Heart right ventricle (tissue), 16 donors: ENCODE measurements around the gene CA10. TPM values are rescaled to one million over a fixed set of nuclear protein-coding genes. Genes with fewer than 3 reads are reported as not detected.
A peak's percentile ranks its signal among the peaks of the same experiment; 100 is the strongest.

Source experiments
- ATAC-seq, 8 donors: fragments of 200-7000 bp; cut with Tn5 transposase; one replicate each; pipeline ENCODE4 v1.9.1; 2020; ENCODE audit warnings: mild to moderate bottlenecking in 8 of 8, moderate library complexity in 8 of 8, moderate number of reproducible peaks in 1 of 8
- DNase-seq, 2 donors: peaks; one replicate each; pipeline ENCODE4 v3.0.0-alpha.2; 2020
- H3K27ac ChIP-seq, 10 donors: fragments of 200-600 bp; sonication (generic) in 2 of 10; one replicate each; pipeline versions ENCODE4 v1.5.0 to v1.8.0; 2020 to 2022; ENCODE audit warnings: mild to moderate bottlenecking in 3 of 10
- H3K27me3 ChIP-seq, 7 donors: fragments of 200-600 bp; one replicate each; pipeline ENCODE4 v1.8.0; 2021 to 2022; ENCODE audit warnings: mild to moderate bottlenecking in 2 of 7
- H3K36me3 ChIP-seq, 9 donors: fragments of 200-600 bp; sonication (generic) in 1 of 9; one replicate each; pipeline versions ENCODE4 v1.5.0 to v1.8.0; 2020 to 2022; ENCODE audit warnings: mild to moderate bottlenecking in 2 of 9
- H3K4me1 ChIP-seq, 9 donors: fragments of 200-600 bp; sonication (generic) in 1 of 9; one replicate each; pipeline versions ENCODE4 v1.5.0 to v1.8.0; 2020 to 2022; ENCODE audit warnings: mild to moderate bottlenecking in 4 of 9
- H3K4me3 ChIP-seq, 10 donors: fragments of 200-600 bp; sonication (generic) in 2 of 10; one replicate each; pipeline versions ENCODE4 v1.5.0 to v1.8.0; 2020 to 2022; ENCODE audit warnings: mild to moderate bottlenecking in 7 of 10, moderate library complexity in 2 of 10
- H3K9me3 ChIP-seq, 11 donors: fragments of 200-600 bp in 10 of 11; sonication (generic) in 2 of 11; one replicate each; pipeline versions ENCODE4 v1.5.0 to v1.8.0; 2013 to 2022; ENCODE audit warnings: mild to moderate bottlenecking in 2 of 11, control low read depth in 1 of 11, moderate library complexity in 1 of 11
- WGBS, 2 donors: extraction: QIAGEN DNeasy Blood & Tissue Kit; methylation state at CpG; one replicate each; pipeline ENCODE4 v1.1.7; 2013; ENCODE audit warnings: inconsistent platforms in 1 of 2; 5-methylcytosine and 5-hydroxymethylcytosine counted together
- intact Hi-C, 10 donors: fragments of 100-400 bp; cut with DNase I; formaldehyde crosslinking; loops; one replicate each; pipeline versions ENCODE4 v1.11.1 to v1.14.2; 2022
- polyA plus RNA-seq, 2 donors: library from polyadenylated mRNA; stranded (reverse); fragments of 200-250 nt; gene quantifications; one replicate each; pipeline ENCODE4 v1.2.3, GENCODE V29; 2013
- total RNA-seq, 10 donors: library from RNA; stranded (reverse); fragmentation: NEBNext Ultra II Directional in 3 of 10; extraction: Animal tissue kit (Norgen Biotek cat#: 25700) in 3 of 10; gene quantifications; one replicate each; pipeline versions ENCODE4 v1.2.1 to v1.2.4, GENCODE V29; 2021 to 2023
- TF ChIP-seq, protein P1 (sequence below), 9 donors: fragments of 200-600 bp; sonication (generic) in 2 of 9; IDR thresholded peaks; one replicate each; pipeline versions ENCODE4 v1.5.0 to v1.8.0; 2021 to 2022; ENCODE audit warnings: antibody characterized with exemption in 9 of 9, mild to moderate bottlenecking in 5 of 9, moderate library complexity in 1 of 9
- donor health status: Arrhythmogenic right ventricular cardiomyopathy.
- donor health status: ischemic (EF 13 %, LVEDD 7.1; RV severe dilation, severe dysfunction).
- donor health status: healthy with polysubstance abuse.
- donor health status: DM: no; HTN: yes; CAD: no.
- donor health status: DM: no; HTN: no; CAD: no.
- donor health status: ischemic (EF 25% LVEDD 6.9; RV normal size, moderate dysfunction).
- donor health status: ischemic (EF 25% LVEDD 5.7; RV mildly dilated, moderate dysfunction).
- donor health status: healthy.
- donor health status: DM: yes; HTN: yes; CAD: no.
- donor health status: Ischemic cardiomyopathy.
- donor health status: ischemic (EF 35%, LVEDD 5.7; RV mildly dilated, moderate dysfunction).
- donor health status: nonischemic (EF 11% LVEDD 7.7; RV severe dilation, severe dysfunction).
- donor health status: DM: yes; HTN: yes; CAD: no.
- donor health status: PGD.
- donor health status: ischemic (EF 29% LVEDD 5.4; RV normal size, mild dysfunction).
- donor health status: nonischemic (EF 23%, LVEDD 6.1; RV moderate dilation, normal function).

CA10 gene
- total and polyA plus RNA-seq, 12 donors = not detected

GRCh38 chr17:51706093-51706492 is 452.4 kb downstream of the CA10 start:
- Histone ChIP-seq H3K27me3 (peaks cover 0 to 18% (median 0%) of the 10 kb centered on the region in 7 donors), H3K4me3 (no peak overlapping the region), H3K9me3 (no peaks in the 10 kb centered on the region), H3K4me1 (peaks cover 3 to 37% (median 11%) of the 10 kb centered on the region in 9 donors), H3K27ac (no peak overlapping the region), H3K36me3 (no peaks in the 10 kb centered on the region)
- intact Hi-C loops = loop anchor here in 1 of 10 donors (10.0 kb wide), 1 partner anchor 59 kb away; no protein-coding TSS in a partner anchor
- WGBS, 2 donors = 86 to 96% methylated on average over 1 of the region's 1 CpG
- TF ChIP-seq, protein P1, sequence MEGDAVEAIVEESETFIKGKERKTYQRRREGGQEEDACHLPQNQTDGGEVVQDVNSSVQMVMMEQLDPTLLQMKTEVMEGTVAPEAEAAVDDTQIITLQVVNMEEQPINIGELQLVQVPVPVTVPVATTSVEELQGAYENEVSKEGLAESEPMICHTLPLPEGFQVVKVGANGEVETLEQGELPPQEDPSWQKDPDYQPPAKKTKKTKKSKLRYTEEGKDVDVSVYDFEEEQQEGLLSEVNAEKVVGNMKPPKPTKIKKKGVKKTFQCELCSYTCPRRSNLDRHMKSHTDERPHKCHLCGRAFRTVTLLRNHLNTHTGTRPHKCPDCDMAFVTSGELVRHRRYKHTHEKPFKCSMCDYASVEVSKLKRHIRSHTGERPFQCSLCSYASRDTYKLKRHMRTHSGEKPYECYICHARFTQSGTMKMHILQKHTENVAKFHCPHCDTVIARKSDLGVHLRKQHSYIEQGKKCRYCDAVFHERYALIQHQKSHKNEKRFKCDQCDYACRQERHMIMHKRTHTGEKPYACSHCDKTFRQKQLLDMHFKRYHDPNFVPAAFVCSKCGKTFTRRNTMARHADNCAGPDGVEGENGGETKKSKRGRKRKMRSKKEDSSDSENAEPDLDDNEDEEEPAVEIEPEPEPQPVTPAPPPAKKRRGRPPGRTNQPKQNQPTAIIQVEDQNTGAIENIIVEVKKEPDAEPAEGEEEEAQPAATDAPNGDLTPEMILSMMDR (IDR thresholded peaks at IDR 0.05) = no peak
- DNase-seq (no peak), ATAC-seq (no peak)

DNA sequence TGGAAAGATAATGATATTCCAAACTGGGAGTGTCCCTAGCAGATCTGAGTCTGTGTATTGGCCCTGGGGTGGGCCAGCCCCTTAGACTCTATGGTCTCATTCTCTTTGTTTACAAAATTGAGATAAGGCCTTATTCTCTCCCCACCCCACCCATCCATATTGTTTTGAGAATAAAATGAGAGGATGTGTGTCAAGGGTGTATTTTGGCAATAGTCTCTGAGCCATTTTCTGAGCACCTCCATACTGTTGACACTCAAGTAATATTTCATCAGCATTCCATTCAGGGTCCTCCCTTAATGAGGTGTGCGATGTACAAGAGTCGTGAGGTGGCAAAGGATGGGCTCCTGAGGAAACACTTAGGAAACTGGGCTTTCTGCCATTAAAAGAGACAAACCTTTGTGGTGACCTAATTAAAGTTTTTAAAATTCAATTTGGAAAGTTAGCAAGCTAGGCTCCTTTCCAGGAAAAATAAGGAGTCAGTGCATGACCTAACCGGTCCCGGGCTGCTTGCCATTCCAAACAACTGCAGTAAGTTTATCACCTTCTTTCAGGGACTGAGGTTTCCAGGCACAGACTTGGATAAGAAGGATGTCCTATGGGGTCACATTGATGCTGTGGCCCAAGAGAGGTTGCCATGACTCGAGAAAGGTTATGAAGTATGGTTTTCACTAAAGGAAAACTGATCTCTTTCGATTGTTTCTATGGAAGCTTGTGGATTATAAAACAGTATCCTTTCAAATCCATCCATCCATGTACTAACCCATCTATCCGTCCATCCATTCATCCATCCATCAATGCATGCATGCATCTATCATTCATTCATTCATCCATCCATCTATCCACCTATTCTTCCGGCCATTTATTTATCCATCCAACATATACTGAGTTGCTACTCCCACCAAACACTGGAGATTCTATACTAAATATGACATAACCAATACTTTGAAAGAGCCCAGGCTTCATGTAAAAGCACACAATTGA is 454.9 kb downstream of the CA10 start:
- ATAC-seq (peak; percentile 87 to 96 (median 91)), DNase-seq (peak; percentile 68 to 83)
- Histone ChIP-seq H3K27me3 (peaks cover 0 to 4% (median 0%) of the 10 kb centered on the region in 7 donors), H3K27ac (peak overlapping the region in 9 of 10 donors; percentile 4 to 73 (median 55)), H3K4me3 (no peak overlapping the region), H3K36me3 (no peaks in the 10 kb centered on the region), H3K4me1 (peaks cover 3 to 26% (median 8%) of the 10 kb centered on the region in 9 donors), H3K9me3 (no peaks in the 10 kb centered on the region)
- intact Hi-C loops = loop anchor here in 1 of 10 donors (5.0 to 10.0 kb wide), 2 partner anchors 61 to 91 kb away; no protein-coding TSS in a partner anchor
- WGBS, 2 donors = 51 to 61% methylated on average over 8 of the region's 8 CpGs
- TF ChIP-seq, protein P1 (IDR thresholded peaks at IDR 0.05) = no peak

DNA sequence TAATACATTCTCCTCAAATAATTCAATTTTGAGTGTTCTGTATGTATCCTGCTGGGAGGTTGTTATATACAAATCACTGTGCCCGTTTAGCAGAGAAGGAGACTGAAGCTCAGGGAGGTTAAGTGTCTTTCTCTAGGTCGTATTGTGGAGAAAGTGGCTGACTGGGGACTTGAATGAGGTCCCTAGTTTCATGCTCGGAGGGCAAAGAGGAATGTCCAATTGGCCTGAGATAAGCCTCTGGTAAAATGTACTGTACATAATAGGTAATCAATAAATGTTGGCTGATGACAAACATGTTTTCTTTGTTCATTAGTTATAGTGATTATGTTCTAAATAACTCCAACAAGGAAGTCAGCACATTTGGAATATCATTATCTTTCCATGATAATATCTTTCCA is 455.6 kb downstream of the CA10 start:
- intact Hi-C loops = loop anchor here in 1 of 10 donors (5.0 to 10.0 kb wide), 2 partner anchors 62 to 91 kb away; no protein-coding TSS in a partner anchor
- Histone ChIP-seq H3K4me3 (no peak overlapping the region), H3K27me3 (peaks cover 0 to 2% (median 0%) of the 10 kb centered on the region in 7 donors), H3K27ac (peak overlapping the region in 9 of 10 donors; percentile 20 to 73 (median 55)), H3K36me3 (no peaks in the 10 kb centered on the region), H3K9me3 (no peaks in the 10 kb centered on the region), H3K4me1 (peaks cover 3 to 26% (median 8%) of the 10 kb centered on the region in 9 donors)
- DNase-seq (no peak), ATAC-seq (no peak)
- WGBS, 2 donors = 36 to 40% methylated on average over 3 of the region's 3 CpGs
- TF ChIP-seq, protein P1 (IDR thresholded peaks at IDR 0.05) = no peak

DNA sequence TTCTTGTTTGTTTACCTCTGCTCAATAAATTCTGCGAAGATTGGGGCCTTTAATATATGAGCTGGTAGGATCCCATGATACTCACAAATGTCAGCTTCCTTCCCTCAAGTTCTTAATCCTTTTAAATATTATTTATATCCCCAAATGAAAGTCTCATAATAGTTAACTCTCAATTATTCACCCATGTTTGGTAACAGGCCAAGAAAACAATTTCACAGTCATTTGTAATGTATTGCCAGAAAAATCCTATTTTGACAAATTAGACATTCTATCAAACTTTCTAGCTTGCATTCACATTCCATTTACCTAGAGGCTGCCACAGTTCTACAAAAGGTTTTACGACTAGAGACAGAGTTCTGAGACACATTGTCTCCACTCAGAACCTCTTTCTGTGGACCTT is 457.0 kb downstream of the CA10 start:
- DNase-seq (no peak), ATAC-seq (no peak)
- Histone ChIP-seq H3K4me1 (peaks cover 3 to 26% (median 8%) of the 10 kb centered on the region in 9 donors), H3K27ac (no peak overlapping the region), H3K9me3 (no peaks in the 10 kb centered on the region), H3K4me3 (no peak overlapping the region), H3K27me3 (peaks cover 0 to 3% (median 0%) of the 10 kb centered on the region in 7 donors), H3K36me3 (no peaks in the 10 kb centered on the region)
- TF ChIP-seq, protein P1 (IDR thresholded peaks at IDR 0.05) = no peak
- intact Hi-C loops = loop anchor here in 1 of 10 donors (5.0 to 10.0 kb wide), 2 partner anchors 63 to 89 kb away; no protein-coding TSS in a partner anchor
- 59 to 92% methylated on average over 2 of the region's 2 CpGs for WGBS, 2 donors
